ENCODE results near the gene PYROXD2. TPM values are rescaled to one million over a fixed set of nuclear protein-coding genes. Genes with fewer than 3 reads are reported as not detected.
"Not testable (repeated sequence)": the region's sequence is repeated elsewhere in the genome, so short reads cannot be mapped to it uniquely, and the experiment has no call there.

Gene PYROXD2
- total and polyA plus RNA-seq, 7 donors: 0.60 to 11.9 (median 8.0) TPM

DNA sequence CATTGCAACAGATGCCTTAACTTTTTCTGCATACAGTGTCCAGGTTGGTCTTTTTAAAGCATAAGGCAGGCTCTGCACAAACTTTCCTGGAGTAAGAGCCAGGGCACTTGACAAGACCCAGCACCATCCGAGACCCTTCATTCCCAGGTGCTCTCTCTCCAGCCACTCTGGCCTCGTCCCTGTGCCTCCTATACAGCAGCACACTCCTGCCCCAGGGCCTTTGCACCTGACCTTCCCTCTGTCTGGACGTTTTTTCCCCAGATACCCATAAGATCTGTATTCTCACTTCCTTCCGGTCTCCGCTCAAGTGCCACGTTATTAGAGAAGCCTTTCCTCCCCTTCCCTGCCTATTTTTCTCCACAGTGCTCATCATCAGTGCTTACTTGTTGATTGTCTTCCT lies 25.6 kb downstream of the PYROXD2 start:
- H3K9me3 ChIP-seq: no peaks in the 10 kb centered on the region
- H3K36me3 ChIP-seq: peaks cover 0 to 32% (median 2%) of the 10 kb centered on the region in 4 donors
- H3K27ac ChIP-seq: no peak overlapping the region
- no peak for DNase-seq
- WGBS, 2 donors: 88 to 90% methylated on average over 6 of the region's 6 CpGs
- H3K4me3 ChIP-seq: no peak overlapping the region
- no peaks in the 10 kb centered on the region for H3K27me3 ChIP-seq
- TF ChIP-seq, protein P1, sequence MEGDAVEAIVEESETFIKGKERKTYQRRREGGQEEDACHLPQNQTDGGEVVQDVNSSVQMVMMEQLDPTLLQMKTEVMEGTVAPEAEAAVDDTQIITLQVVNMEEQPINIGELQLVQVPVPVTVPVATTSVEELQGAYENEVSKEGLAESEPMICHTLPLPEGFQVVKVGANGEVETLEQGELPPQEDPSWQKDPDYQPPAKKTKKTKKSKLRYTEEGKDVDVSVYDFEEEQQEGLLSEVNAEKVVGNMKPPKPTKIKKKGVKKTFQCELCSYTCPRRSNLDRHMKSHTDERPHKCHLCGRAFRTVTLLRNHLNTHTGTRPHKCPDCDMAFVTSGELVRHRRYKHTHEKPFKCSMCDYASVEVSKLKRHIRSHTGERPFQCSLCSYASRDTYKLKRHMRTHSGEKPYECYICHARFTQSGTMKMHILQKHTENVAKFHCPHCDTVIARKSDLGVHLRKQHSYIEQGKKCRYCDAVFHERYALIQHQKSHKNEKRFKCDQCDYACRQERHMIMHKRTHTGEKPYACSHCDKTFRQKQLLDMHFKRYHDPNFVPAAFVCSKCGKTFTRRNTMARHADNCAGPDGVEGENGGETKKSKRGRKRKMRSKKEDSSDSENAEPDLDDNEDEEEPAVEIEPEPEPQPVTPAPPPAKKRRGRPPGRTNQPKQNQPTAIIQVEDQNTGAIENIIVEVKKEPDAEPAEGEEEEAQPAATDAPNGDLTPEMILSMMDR (IDR thresholded peaks at IDR 0.05): no peak
- TF ChIP-seq POLR2A (IDR thresholded peaks at IDR 0.05) (no peak), POLR2AphosphoS5 (IDR thresholded peaks at IDR 0.05) (no peak), EP300 (IDR thresholded peaks at IDR 0.05) (no peak)
- H3K4me1 ChIP-seq: no peaks in the 10 kb centered on the region
- intact Hi-C loops (cut with DNase I): no loop called here

DNA sequence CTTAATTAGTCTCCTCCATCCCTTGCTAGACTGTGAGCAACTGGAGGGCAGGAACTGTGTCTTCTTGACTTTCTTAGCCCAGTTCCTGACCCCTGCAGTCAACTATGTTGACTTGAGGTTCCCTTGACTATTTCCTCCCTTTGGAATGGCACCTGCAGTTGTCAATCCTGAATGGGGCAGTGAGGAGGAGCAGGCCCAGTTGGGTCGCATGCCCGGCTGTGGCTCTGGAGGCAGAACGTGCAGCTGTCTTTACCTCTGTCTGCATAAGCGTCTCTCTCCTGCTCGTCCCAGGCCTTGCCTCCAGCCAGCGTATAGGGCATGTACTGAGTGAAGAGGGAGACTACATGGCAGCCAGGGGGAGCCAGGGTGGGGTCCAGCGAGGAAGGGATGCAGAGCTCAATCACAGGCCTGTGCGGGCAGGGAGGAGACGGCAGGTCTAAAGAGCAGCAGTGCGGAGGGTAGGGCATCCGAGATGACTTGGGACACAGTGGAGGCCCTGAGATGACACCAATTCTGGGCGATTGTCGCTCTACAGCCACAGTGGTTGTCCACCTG lies 26.8 kb downstream of the PYROXD2 start:
- no peak overlapping the region for H3K4me3 ChIP-seq
- no peaks in the 10 kb centered on the region for H3K27me3 ChIP-seq
- no peaks in the 10 kb centered on the region for H3K9me3 ChIP-seq
- H3K27ac ChIP-seq: no peak overlapping the region
- no peaks in the 10 kb centered on the region for H3K4me1 ChIP-seq
- 93 to 95% methylated on average over 13 of the region's 13 CpGs for WGBS, 2 donors
- intact Hi-C loops (cut with DNase I): no loop called here
- H3K36me3 ChIP-seq: peaks cover 0 to 38% (median 2%) of the 10 kb centered on the region in 4 donors
- DNase-seq: no peak
- TF ChIP-seq, protein P1 (IDR thresholded peaks at IDR 0.05): no peak
- TF ChIP-seq POLR2A (IDR thresholded peaks at IDR 0.05) (no peak), POLR2AphosphoS5 (IDR thresholded peaks at IDR 0.05) (no peak), EP300 (IDR thresholded peaks at IDR 0.05) (no peak)

- 91 to 95% methylated on average over 9 of the region's 9 CpGs for WGBS, 2 donors
- H3K4me3 ChIP-seq: no peak overlapping the region
- intact Hi-C loops (cut with DNase I): no loop called here
- DNase-seq: no peak
- TF ChIP-seq POLR2AphosphoS5 (IDR thresholded peaks at IDR 0.05) (no peak), EP300 (IDR thresholded peaks at IDR 0.05) (no peak)
- peaks cover 0 to 37% (median 4%) of the 10 kb centered on the region in 4 donors for H3K36me3 ChIP-seq
- no peaks in the 10 kb centered on the region for H3K27me3 ChIP-seq
- H3K4me1 ChIP-seq: no peaks in the 10 kb centered on the region
- no peaks in the 10 kb centered on the region for H3K9me3 ChIP-seq
- no peak overlapping the region for H3K27ac ChIP-seq
These were observed 30.4 kb downstream of the PYROXD2 start for GRCh38 chr10:98384531-98385133.

GRCh38 chr10:98383869-98384268 lies 31.1 kb downstream of the PYROXD2 start:
- TF ChIP-seq EP300 (IDR thresholded peaks at IDR 0.05): no peak
- no peak for TF ChIP-seq POLR2A (IDR thresholded peaks at IDR 0.05)
- no peak for TF ChIP-seq POLR2AphosphoS5 (IDR thresholded peaks at IDR 0.05)
- TF ChIP-seq, protein P1 (IDR thresholded peaks at IDR 0.05): no peak
- WGBS, 2 donors: 93 to 97% methylated on average over 6 of the region's 6 CpGs
- H3K4me1 ChIP-seq: no peaks in the 10 kb centered on the region
- no peak overlapping the region for H3K4me3 ChIP-seq
- H3K9me3 ChIP-seq: no peaks in the 10 kb centered on the region
- no peaks in the 10 kb centered on the region for H3K27me3 ChIP-seq
- intact Hi-C loops (cut with DNase I): no loop called here
- H3K27ac ChIP-seq: no peak overlapping the region
- no peak for DNase-seq
- peaks cover 0 to 37% (median 4%) of the 10 kb centered on the region in 4 donors for H3K36me3 ChIP-seq

DNA sequence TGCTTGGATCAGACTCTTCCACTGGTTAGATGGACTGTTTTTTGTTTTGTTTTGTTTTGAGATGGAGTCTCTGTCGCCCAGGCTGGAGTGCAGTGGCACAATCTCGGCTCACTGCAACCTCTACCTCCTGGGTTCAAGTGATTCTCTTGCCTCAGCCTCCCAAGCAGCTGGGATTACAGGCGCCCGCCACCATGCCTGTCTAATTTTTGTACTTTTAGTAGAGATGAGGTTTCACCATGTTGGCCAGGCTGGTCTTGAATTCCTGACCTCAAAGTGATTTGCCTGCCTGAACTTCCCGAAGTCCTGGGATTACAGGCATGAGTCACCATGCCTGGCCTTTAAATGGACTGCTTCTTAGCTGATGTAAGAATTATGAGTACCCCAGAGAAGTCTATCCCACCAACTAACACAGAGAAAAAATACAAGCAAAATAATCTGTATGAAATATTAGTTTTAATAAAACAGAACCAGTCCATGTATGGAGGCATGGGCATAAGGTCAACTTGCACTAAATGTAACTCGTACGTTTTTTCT lies 31.8 kb downstream of the PYROXD2 start:
- H3K27me3 ChIP-seq; H3K9me3 ChIP-seq; H3K4me1 ChIP-seq; H3K4me3 ChIP-seq; DNase-seq; H3K27ac ChIP-seq; intact Hi-C loops (cut with DNase I): not testable (repeated sequence)
- peaks cover 0 to 37% (median 4%) of the 10 kb centered on the region in 4 donors for H3K36me3 ChIP-seq
- WGBS, 2 donors: 96 to 98% methylated on average over 7 of the region's 7 CpGs
